ENCODE results near the gene IKBKE. TPM values are rescaled to one million over a fixed set of nuclear protein-coding genes. Genes with fewer than 3 reads are reported as not detected.

The IKBKE gene
- total and polyA plus RNA-seq, 2 experiments from 2014 or later, result 24.7 to 27.0 TPM

DNA sequence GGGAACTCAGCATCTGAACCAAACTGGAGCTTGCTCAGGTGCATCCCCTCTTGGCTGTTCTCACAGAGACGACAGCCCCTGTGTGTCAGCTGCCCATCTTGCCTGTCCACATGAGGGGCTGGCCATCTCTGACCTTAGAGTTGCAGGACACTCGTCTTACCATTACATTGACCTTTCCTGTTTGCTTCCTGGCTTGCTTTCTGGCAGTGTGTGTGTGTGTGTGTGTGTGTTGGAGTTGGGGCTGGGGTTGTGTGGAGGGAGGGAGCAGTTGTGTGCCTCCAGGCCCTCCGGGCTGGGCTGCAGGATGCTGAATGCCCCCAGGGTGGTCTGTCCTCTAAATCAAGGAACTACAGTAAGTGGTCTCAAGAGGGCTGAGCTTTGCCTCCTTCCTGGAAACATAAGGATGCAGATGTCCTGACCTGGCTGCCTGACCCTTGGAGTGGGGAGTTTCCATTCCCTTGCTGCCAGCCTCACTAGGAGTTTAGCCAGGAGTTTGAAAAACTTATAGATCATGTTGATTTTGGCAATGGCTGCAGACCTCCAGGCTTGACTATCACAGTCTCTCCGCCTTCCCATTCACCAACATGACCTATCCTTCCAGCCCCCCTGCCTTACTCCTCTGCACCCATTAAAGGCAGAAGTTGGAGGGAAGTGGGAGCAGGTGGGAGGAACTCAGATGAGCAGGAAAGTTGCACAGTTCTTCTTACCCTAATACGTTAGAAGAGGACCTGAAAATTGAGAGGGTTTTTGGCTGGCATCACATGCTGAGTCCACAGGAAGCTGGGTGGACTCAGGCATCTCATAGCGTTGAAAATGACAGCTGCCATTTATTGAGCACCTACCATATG, 56.0 kb downstream of the IKBKE start:
- no peaks in the 10 kb centered on the region for H3K36me3 ChIP-seq
- peak overlapping the region; percentile 32 for H3K27ac ChIP-seq
- peaks cover 22% of the 10 kb centered on the region for H3K4me1 ChIP-seq (ENCODE audit: low read depth)
- H3K27me3 ChIP-seq, result no peaks in the 10 kb centered on the region
- no peak for DNase-seq (ENCODE audit: low read depth in 1 of 2, low spot score in 1 of 2)
- no peak overlapping the region for H3K4me3 ChIP-seq
- no peaks in the 10 kb centered on the region for H3K9me3 ChIP-seq (ENCODE audit: low read depth)
- TF ChIP-seq, protein P1, sequence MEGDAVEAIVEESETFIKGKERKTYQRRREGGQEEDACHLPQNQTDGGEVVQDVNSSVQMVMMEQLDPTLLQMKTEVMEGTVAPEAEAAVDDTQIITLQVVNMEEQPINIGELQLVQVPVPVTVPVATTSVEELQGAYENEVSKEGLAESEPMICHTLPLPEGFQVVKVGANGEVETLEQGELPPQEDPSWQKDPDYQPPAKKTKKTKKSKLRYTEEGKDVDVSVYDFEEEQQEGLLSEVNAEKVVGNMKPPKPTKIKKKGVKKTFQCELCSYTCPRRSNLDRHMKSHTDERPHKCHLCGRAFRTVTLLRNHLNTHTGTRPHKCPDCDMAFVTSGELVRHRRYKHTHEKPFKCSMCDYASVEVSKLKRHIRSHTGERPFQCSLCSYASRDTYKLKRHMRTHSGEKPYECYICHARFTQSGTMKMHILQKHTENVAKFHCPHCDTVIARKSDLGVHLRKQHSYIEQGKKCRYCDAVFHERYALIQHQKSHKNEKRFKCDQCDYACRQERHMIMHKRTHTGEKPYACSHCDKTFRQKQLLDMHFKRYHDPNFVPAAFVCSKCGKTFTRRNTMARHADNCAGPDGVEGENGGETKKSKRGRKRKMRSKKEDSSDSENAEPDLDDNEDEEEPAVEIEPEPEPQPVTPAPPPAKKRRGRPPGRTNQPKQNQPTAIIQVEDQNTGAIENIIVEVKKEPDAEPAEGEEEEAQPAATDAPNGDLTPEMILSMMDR (IDR thresholded peaks at IDR 0.05; ENCODE audit: low read depth, low read length), result no peak

DNA sequence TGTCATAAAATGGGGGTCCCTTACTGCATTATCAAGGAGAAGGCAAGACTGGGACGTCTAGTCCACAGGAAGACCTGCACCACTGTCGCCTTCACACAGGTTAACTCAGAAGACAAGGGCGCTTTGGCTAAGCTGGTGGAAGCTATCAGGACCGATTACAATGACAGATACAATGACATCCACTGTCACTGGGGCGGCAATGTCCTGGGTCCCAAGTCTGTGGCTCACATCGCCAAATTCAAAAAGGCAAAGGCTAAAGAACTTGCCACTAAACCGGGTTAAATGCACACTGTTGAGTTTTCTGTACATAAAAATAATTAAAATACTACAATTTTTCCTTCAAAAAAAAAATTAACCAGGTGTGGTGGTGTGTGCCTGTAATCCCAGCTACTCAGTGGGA, 59.1 kb downstream of the IKBKE start:
- Histone ChIP-seq H3K36me3 (no peaks in the 10 kb centered on the region), H3K4me3 (no peak overlapping the region), H3K27me3 (no peaks in the 10 kb centered on the region), H3K4me1 (ENCODE audit: low read depth) (peaks cover 3% of the 10 kb centered on the region), H3K9me3 (ENCODE audit: low read depth) (no peaks in the 10 kb centered on the region), H3K27ac (no peak overlapping the region)
- TF ChIP-seq, protein P1 (IDR thresholded peaks at IDR 0.05; ENCODE audit: low read depth, low read length), result no peak
- no peak for DNase-seq (ENCODE audit: low read depth in 1 of 2, low spot score in 1 of 2)

DNA sequence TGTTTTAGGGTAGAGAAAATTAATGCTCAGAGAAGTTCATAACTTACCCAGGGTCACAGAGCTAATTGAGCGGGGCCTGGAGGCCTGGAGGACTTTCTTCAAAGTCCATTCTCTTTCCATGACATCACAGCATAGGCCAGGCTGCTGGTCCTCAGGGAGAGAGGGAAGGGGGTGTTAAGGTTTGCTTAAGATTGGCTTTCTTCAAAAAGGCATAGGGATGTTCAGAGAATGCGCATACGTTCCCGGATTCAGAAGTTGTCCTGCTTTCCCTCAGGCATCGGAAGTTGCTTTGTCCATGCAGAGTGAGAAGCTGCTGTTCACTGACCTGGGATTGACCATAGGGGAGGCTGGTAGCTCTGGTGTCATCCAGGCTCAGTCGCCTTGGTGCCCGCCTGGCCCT, 62.1 kb downstream of the IKBKE start:
- Histone ChIP-seq H3K27ac (no peak overlapping the region), H3K36me3 (no peaks in the 10 kb centered on the region), H3K9me3 (ENCODE audit: low read depth) (no peaks in the 10 kb centered on the region), H3K4me1 (ENCODE audit: low read depth) (peaks cover 3% of the 10 kb centered on the region), H3K4me3 (no peak overlapping the region), H3K27me3 (no peaks in the 10 kb centered on the region)
- DNase-seq (ENCODE audit: low read depth in 1 of 2, low spot score in 1 of 2), result no peak
- TF ChIP-seq, protein P1 (IDR thresholded peaks at IDR 0.05; ENCODE audit: low read depth, low read length), result no peak

DNA sequence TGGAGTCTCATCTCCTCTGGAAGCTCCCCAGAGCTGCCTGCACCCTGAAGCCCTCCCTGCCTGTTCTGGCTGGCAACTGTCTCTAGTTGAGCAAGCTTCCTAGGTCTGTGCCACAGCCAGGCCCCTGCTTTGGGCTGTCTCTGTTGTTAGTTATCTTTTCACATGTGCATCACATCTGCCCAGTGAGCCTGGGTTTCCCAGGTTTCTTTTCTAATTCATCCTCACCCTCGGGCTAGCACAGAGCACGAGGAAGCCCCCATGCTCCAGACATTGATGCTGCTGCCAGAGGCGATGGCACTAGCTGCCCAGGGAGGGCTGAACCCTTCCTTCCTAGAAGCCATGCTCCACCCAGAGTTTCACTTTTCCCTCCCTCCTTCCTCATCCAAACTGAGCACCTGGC, 64.3 kb downstream of the IKBKE start:
- TF ChIP-seq, protein P1 (IDR thresholded peaks at IDR 0.05; ENCODE audit: low read depth, low read length), result no peak
- no peaks in the 10 kb centered on the region for H3K36me3 ChIP-seq
- no peaks in the 10 kb centered on the region for H3K27me3 ChIP-seq

DNA sequence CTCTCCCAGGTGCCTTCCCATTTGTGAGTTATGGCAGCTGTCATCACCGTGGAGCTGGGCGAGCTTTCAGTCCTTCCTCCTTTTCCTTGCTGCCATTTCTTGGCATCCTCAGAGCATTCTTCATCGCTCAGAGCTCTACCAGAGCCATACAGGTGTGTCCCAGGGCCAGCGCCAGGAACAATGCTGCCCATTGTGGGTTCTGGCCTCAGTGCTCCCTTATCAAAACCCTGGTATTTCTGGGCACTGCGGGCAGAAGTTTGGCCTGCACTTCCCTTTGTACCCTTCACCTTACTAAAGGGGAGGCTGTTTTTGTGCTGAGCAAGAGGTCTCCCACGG, 65.5 kb downstream of the IKBKE start:
- Histone ChIP-seq H3K27ac (no peak overlapping the region), H3K9me3 (ENCODE audit: low read depth) (no peaks in the 10 kb centered on the region), H3K4me3 (no peak overlapping the region), H3K27me3 (no peaks in the 10 kb centered on the region), H3K36me3 (no peaks in the 10 kb centered on the region), H3K4me1 (ENCODE audit: low read depth) (no peaks in the 10 kb centered on the region)
- TF ChIP-seq, protein P1 (IDR thresholded peaks at IDR 0.05; ENCODE audit: low read depth, low read length), result no peak
- no peak for DNase-seq (ENCODE audit: low read depth in 1 of 2, low spot score in 1 of 2)

More for the DNA sequence above, 64.3 kb downstream of the IKBKE start:
- no peaks in the 10 kb centered on the region for H3K4me1 ChIP-seq (ENCODE audit: low read depth)
- no peaks in the 10 kb centered on the region for H3K9me3 ChIP-seq (ENCODE audit: low read depth)
- no peak overlapping the region for H3K27ac ChIP-seq
- DNase-seq (ENCODE audit: low read depth in 1 of 2, low spot score in 1 of 2), result no peak
- H3K4me3 ChIP-seq, result no peak overlapping the region
